Thyroid gland (tissue), 4 donors: Measurements from ENCODE around the gene MINDY4. TPM values are rescaled to one million over a fixed set of nuclear protein-coding genes. Genes with fewer than 3 reads are reported as not detected.

Source experiments
- DNase-seq, 2 donors: peaks; one replicate each; pipeline ENCODE4 v3.0.0-alpha.2; 2019
- H3K27ac ChIP-seq, 3 donors: fragments of 200-600 bp; sonication (generic); 1 replicate in 2 of 3; 2 replicates in 1 of 3; pipeline ENCODE4 v1.5.1; 2016 to 2019; ENCODE audit warnings: mild to moderate bottlenecking in 1 of 3, moderate library complexity in 1 of 3
- H3K27me3 ChIP-seq: fragments of 200-600 bp; sonication (generic); one replicate; pipeline ENCODE4 v1.5.1; 2019
- H3K36me3 ChIP-seq, 2 donors: fragments of 200-600 bp; sonication (generic); one replicate each; pipeline ENCODE4 v1.5.1; 2016 to 2019
- H3K4me1 ChIP-seq, 2 donors: fragments of 200-600 bp; sonication (generic); one replicate each; pipeline ENCODE4 v1.5.1; 2017 to 2019
- H3K4me3 ChIP-seq, 3 donors: fragments of 200-600 bp; sonication (generic); replicated peaks in 1 of 3; 1 replicate in 2 of 3; 2 replicates in 1 of 3; pipeline ENCODE4 v1.5.1; 2016; ENCODE audit warnings: mild to moderate bottlenecking in 1 of 3
- H3K9me3 ChIP-seq: fragments of 200-600 bp; sonication (generic); one replicate; pipeline ENCODE4 v1.5.1; 2017
- POLR2A ChIP-seq, 2 donors: fragments of 450-650 bp; IDR thresholded peaks; one replicate each; pipeline ENCODE4 v1.6.1; 2017; ENCODE audit warnings: antibody characterized with exemption in 2 of 2, mild to moderate bottlenecking in 2 of 2, moderate library complexity in 1 of 2
- WGBS, 2 donors: methylation state at CpG; one replicate each; pipeline ENCODE4 v1.1.5; 2017; 5-methylcytosine and 5-hydroxymethylcytosine counted together
- intact Hi-C: fragments of 100-400 bp; cut with DNase I; formaldehyde crosslinking; loops from one replicate; pipeline ENCODE4 v1.15.1; 2023
- total RNA-seq, 4 donors: library from RNA; depleted of rRNA; stranded (reverse); fragments of >200 nt; gene quantifications; one replicate each; pipeline ENCODE4 v1.2.3, GENCODE V29; 2016
- TF ChIP-seq, protein P1 (sequence below), 6 experiments: fragments of 200-600 bp in 3 of 6; fragments of 450-650 bp in 3 of 6; sonication (generic) in 3 of 6; IDR thresholded peaks; one replicate each; pipeline ENCODE4 v1.5.1; 2016 to 2019; ENCODE audit warnings: antibody characterized with exemption in 6 of 6, mild to moderate bottlenecking in 2 of 6, inconsistent platforms in 1 of 6, moderate library complexity in 1 of 6

Gene MINDY4
- total RNA-seq, 4 donors from 2014 or later: 17.9 to 33.2 (median 29.7) TPM

DNA sequence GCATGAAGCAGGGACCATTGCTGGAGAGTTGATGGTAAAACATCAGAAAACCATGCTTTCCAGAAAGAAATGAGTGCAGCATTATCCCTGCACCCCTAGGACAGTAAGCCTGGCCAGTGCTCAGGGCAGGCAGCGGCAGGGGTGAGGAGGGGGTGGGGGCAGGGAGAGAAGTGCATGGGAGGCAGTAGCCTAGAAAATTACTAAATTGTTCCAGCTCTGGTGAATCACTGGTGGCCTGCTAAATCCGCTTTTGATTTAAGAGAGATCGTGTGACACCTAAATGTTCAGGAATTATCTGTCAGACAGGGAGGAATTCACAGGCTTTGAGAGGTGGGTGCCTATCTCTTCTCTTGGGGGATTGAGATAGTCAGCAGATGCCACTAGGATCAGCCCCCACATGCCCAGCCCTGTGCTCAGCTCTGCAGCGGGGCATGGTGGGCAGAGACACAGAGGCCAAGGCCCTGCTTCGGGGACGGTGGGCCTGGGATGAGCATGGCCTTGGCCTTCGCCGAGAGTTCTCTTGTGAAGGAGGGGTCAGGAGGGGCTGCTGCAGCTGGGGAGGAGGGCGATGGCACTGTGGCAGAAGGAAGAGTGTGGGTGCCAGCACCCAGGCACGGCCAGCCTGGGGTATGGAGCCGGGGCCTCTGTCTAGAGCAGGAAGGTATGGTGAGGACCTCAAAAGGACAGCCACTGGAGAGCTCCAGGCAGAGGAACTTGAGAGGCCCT, 135.5 kb downstream of the MINDY4 start:
- Histone ChIP-seq H3K27ac (peak overlapping the region in 1 of 3 donors; percentile 36), H3K36me3 (no peaks in the 10 kb centered on the region), H3K27me3 (no peaks in the 10 kb centered on the region), H3K4me3 (no peak overlapping the region), H3K9me3 (no peaks in the 10 kb centered on the region), H3K4me1 (peaks cover 9 to 48% of the 10 kb centered on the region in 2 donors)
- TF ChIP-seq, protein P1, sequence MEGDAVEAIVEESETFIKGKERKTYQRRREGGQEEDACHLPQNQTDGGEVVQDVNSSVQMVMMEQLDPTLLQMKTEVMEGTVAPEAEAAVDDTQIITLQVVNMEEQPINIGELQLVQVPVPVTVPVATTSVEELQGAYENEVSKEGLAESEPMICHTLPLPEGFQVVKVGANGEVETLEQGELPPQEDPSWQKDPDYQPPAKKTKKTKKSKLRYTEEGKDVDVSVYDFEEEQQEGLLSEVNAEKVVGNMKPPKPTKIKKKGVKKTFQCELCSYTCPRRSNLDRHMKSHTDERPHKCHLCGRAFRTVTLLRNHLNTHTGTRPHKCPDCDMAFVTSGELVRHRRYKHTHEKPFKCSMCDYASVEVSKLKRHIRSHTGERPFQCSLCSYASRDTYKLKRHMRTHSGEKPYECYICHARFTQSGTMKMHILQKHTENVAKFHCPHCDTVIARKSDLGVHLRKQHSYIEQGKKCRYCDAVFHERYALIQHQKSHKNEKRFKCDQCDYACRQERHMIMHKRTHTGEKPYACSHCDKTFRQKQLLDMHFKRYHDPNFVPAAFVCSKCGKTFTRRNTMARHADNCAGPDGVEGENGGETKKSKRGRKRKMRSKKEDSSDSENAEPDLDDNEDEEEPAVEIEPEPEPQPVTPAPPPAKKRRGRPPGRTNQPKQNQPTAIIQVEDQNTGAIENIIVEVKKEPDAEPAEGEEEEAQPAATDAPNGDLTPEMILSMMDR (IDR thresholded peaks at IDR 0.05): no peak
- TF ChIP-seq POLR2A (IDR thresholded peaks at IDR 0.05): no peak
- WGBS, 2 donors: 81 to 89% methylated on average over 9 to 11 of the region's 11 CpGs
- intact Hi-C loops: no loop called here
- no peak for DNase-seq

DNA sequence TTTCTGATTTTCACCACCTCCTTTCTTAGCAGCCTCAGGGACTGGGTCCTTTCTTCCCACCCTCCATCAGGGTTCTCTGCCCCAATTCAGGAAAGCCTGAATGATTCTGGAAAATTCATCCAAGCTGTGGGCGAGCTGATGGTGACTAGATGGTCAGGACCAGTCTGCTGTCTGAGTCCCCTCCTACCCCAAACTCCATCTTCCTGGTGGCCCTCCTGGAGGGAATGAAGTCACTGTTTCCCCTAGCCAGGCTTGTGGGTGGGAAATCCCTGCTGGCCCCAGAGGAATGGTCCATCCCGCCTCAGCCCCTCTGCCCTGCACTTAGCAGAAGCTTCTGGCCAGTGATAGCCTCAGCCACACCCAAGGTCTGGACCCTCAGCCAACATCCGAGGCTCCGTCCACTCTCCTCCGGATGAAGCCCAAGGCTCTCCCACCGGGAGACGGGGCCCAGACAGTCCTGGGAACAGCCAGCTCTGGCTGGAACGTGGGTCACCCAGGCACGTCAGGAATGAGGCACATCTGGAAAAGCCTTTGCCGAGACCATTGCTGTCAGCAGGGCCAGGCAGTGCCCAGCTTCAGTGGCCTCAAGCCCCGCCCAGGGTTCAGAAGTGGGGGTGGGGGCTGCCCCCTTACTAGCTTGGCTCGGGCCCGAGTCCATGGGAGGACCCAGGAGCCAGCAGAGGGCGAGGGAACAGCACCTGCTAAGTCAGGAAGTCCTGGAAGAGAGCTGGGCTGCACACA, 136.5 kb downstream of the MINDY4 start:
- no peak for TF ChIP-seq POLR2A (IDR thresholded peaks at IDR 0.05)
- TF ChIP-seq, protein P1 (IDR thresholded peaks at IDR 0.05): no peak
- no peak for DNase-seq
- H3K4me1 ChIP-seq: peaks cover 9 to 48% of the 10 kb centered on the region in 2 donors
- intact Hi-C loops: no loop called here
- H3K27me3 ChIP-seq: no peaks in the 10 kb centered on the region
- H3K27ac ChIP-seq: peak overlapping the region in 1 of 3 donors; percentile 30
- no peaks in the 10 kb centered on the region for H3K36me3 ChIP-seq
- WGBS, 2 donors: 87 to 91% methylated on average over 3 to 6 of the region's 14 CpGs
- no peak overlapping the region for H3K4me3 ChIP-seq
- no peaks in the 10 kb centered on the region for H3K9me3 ChIP-seq

DNA sequence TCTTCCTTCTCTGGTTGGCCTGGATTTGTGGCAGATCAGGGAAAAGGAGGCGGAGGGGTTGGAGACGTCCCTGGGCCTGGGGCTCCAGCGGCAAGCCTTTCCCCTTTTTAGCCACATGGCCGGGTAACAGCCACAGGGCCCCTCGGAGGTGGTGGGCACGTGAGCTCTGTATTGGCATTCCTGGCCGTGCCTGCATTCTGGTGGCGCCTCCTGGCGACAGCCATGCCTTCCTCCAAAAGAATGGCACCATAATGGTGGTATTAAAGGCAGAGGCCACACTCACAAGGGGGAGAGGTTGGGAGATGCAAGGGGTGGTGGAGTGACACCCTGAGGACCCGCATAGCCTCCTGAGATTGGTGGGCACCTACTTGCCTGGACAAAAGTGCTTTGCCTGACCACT, 137.5 kb downstream of the MINDY4 start:
- no peaks in the 10 kb centered on the region for H3K27me3 ChIP-seq
- H3K36me3 ChIP-seq: no peaks in the 10 kb centered on the region
- no peaks in the 10 kb centered on the region for H3K9me3 ChIP-seq
- no peak overlapping the region for H3K27ac ChIP-seq
- no peak for DNase-seq
- no peak overlapping the region for H3K4me3 ChIP-seq
- intact Hi-C loops: no loop called here
- 86 to 89% methylated on average over 9 to 10 of the region's 10 CpGs for WGBS, 2 donors
- peaks cover 9 to 48% of the 10 kb centered on the region in 2 donors for H3K4me1 ChIP-seq
- TF ChIP-seq, protein P1 (IDR thresholded peaks at IDR 0.05): no peak
- TF ChIP-seq POLR2A (IDR thresholded peaks at IDR 0.05): no peak

DNA sequence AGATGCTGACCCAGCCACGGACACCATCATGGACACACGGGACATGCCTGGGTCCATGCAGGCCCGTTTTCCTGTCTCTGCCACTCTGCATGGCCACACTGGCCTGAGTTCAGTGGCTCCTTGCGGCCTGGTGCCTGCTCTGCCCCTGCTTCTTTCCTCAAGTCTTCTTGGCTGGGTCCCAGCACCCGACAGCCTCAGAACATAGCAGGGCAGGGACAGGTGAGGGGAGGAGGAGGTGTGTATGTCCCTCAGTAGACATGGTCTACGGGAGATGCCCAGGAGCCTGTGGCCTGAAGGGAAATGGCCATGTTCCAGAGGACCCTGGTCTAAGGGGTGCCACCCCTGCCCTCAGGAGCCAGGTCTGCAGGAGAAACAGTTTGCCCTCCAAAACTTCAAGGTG, 138.2 kb downstream of the MINDY4 start:
- WGBS, 2 donors: 78 to 79% methylated on average over 5 to 6 of the region's 6 CpGs
- peak; percentile 29 to 38 for DNase-seq
- H3K4me1 ChIP-seq: peaks cover 9 to 51% of the 10 kb centered on the region in 2 donors
- TF ChIP-seq, protein P1 (IDR thresholded peaks at IDR 0.05): no peak
- no peak for TF ChIP-seq POLR2A (IDR thresholded peaks at IDR 0.05)
- H3K9me3 ChIP-seq: no peaks in the 10 kb centered on the region
- no peak overlapping the region for H3K27ac ChIP-seq
- no peaks in the 10 kb centered on the region for H3K36me3 ChIP-seq
- H3K4me3 ChIP-seq: no peak overlapping the region
- no peaks in the 10 kb centered on the region for H3K27me3 ChIP-seq
- intact Hi-C loops: no loop called here
